MM.1S (cell line): ENCODE data around the gene SOX13.

ENCODE experiments used
- EZH2 ChIP-seq: fragments of 300-600 bp; sonication (generic); optimal IDR thresholded peaks from 2 replicates; pipeline ENCODE3; 2017; ENCODE audit warnings: low read depth, mild to moderate bottlenecking, antibody characterized with exemption, low read length, mixed read lengths
- TF ChIP-seq, protein P1 (sequence below): fragments of 300-600 bp; sonication (generic); IDR thresholded peaks from 2 replicates; pipeline ENCODE4 v1.5.1; 2016; ENCODE audit warnings: antibody characterized with exemption, low read length, mixed read lengths

DNA sequence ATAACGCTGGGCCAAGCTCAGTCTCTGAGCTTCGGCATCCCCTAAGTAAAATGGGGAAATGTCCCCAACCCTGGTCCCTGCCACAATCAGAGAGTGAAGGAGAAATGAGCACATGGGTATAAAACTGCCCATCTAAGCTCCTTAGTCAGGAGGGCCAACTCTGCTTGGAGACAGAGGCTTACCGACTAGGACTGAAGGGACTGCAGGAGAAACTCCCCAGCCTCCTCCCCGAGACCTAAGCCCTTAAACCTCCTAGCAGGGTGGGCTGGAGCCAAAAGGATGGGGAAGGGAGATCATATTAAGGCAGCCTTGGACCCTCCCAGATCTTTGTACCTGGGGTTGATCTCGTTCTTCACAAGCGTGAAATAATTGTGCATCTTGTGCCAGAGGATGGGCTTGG is 73.4 kb downstream of the SOX13 start:
- TF ChIP-seq, protein P1, sequence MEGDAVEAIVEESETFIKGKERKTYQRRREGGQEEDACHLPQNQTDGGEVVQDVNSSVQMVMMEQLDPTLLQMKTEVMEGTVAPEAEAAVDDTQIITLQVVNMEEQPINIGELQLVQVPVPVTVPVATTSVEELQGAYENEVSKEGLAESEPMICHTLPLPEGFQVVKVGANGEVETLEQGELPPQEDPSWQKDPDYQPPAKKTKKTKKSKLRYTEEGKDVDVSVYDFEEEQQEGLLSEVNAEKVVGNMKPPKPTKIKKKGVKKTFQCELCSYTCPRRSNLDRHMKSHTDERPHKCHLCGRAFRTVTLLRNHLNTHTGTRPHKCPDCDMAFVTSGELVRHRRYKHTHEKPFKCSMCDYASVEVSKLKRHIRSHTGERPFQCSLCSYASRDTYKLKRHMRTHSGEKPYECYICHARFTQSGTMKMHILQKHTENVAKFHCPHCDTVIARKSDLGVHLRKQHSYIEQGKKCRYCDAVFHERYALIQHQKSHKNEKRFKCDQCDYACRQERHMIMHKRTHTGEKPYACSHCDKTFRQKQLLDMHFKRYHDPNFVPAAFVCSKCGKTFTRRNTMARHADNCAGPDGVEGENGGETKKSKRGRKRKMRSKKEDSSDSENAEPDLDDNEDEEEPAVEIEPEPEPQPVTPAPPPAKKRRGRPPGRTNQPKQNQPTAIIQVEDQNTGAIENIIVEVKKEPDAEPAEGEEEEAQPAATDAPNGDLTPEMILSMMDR = no peak
- no peak for TF ChIP-seq EZH2
